Endothelial cell of umbilical vein (primary cell): ENCODE measurements around the gene EIF2S1.

Experiments used
- CTCF ChIP-seq, 2 donors: IDR thresholded peaks; 1 replicate in 1 of 2; 2 replicates in 1 of 2; pipeline ENCODE4 v1.5.1; 2011; ENCODE audit warnings: low read length in 2 of 2, mild to moderate bottlenecking in 2 of 2, moderate library complexity in 2 of 2, control low read depth in 1 of 2, inconsistent platforms in 1 of 2, low read depth in 1 of 2; ENCODE audit not compliant: insufficient read depth in 1 of 2; ENCODE audit errors: extremely low read depth in 1 of 2
- FOS ChIP-seq: IDR thresholded peaks from 2 replicates; pipeline ENCODE4 v1.6.1; 2011; ENCODE audit warnings: mild to moderate bottlenecking, low read length, moderate library complexity, borderline replicate concordance; ENCODE audit not compliant: insufficient read depth
- GATA2 ChIP-seq: IDR thresholded peaks from 2 replicates; pipeline ENCODE4 v1.7.0; 2011; ENCODE audit warnings: low read depth, mild to moderate bottlenecking, moderate library complexity, mixed read lengths, low read length; ENCODE audit not compliant: insufficient read length, insufficient read depth
- MAX ChIP-seq: IDR thresholded peaks from 2 replicates; pipeline ENCODE4 v1.6.1; 2011; ENCODE audit not compliant: insufficient read depth, insufficient read length
- MYC ChIP-seq: IDR thresholded peaks from one replicate; pipeline ENCODE4 v1.6.1; 2011; ENCODE audit warnings: mild to moderate bottlenecking, low read depth, low read length
- POLR2A ChIP-seq: IDR thresholded peaks from 2 replicates; pipeline ENCODE4 v1.6.1; 2012; ENCODE audit warnings: low read depth, mild to moderate bottlenecking, control low read depth, low read length
- POLR2AphosphoS5 ChIP-seq: IDR thresholded peaks from 2 replicates; pipeline ENCODE4 v1.6.1; 2012; ENCODE audit warnings: low read depth, mild to moderate bottlenecking, control low read depth, low read length, moderate library complexity; ENCODE audit not compliant: insufficient read depth

DNA sequence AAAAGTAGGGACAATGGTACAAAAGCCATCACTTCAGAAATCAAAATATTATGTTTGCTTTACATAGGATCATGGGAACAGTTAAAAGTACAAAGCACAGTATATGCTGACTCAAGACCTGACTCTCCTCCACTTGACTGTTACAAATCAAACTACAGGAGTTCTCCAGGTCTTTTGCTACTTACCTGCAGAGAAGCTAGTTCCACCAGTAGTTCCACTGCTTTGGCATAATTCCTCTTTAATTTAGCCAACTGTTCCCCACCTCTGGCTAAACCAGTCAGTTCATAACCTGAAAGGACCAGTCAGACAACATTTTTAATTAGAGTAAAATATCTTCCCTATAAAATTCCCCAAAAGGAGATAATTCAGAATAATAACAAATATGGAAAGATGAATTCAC is 14.5 kb upstream of the EIF2S1 start:
- TF ChIP-seq CTCF (IDR thresholded peaks at IDR 0.05; ENCODE audit: extremely low read depth in 1 of 2, insufficient read depth in 1 of 2, low read depth in 1 of 2, low read length in 2 of 2): no peak
- no peak for TF ChIP-seq MYC
- TF ChIP-seq POLR2A: no peak
- TF ChIP-seq GATA2: no peak
- no peak for TF ChIP-seq FOS
- TF ChIP-seq POLR2AphosphoS5: no peak
- no peak for TF ChIP-seq MAX
